ENCODE results near the gene CRYL1. TPM values are rescaled to one million over a fixed set of nuclear protein-coding genes. Genes with fewer than 3 reads are reported as not detected.

Gene CRYL1
- total RNA-seq, 1 experiment from 2014 or later: 2.9 TPM

DNA sequence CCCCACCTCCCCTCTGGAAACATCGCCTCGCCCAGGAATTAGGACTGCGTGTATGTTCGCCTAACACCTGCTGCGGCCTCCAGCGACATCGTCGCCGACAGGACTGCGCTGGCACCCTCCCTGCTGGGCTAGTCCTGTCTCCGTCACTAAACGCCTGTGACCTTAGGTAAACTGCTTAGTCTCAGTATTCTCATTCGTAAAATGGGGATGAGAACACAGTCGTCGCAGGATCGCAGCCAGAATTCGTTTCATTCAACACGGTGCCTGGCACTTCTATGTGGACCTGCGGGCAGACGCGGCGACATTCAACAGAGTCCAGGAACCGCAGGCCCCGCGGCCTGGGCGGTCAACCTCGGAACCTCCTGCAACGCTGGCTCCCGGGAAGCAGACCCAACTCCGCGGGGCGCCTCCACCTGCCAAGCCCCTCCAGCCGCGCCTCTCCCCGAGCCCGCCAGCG lies 485 bp downstream of the CRYL1 start:
- DNase-seq (ENCODE audit: low spot score) (peak; percentile 39), ATAC-seq (peak; percentile 40)
- ChIA-PET CTCF (interaction anchor here (0.6 to 2.6 kb wide), 7 partner anchors 32 to 872 kb away, joined by 3 to 8 read pairs (median 3); partner anchors contain the start of gene IL17D), POLR2A (no interaction called here)
- TF ChIP-seq STAT6 (CRISPR knock-in tag; conservative IDR thresholded peaks at IDR 0.05; ENCODE audit: low read depth) (no peak), MXD4 (CRISPR knock-in tag; IDR thresholded peaks at IDR 0.05; ENCODE audit: borderline replicate concordance) (no peak), TEAD1 (CRISPR knock-in tag; IDR thresholded peaks at IDR 0.05) (no peak), ZBTB21 (CRISPR knock-in tag; IDR thresholded peaks at IDR 0.05; ENCODE audit: borderline replicate concordance) (no peak), ZNF423 (CRISPR knock-in tag; IDR thresholded peaks at IDR 0.05) (peak; percentile 56; the same call in 1 of the 2 replicates), ETV6 (CRISPR knock-in tag; IDR thresholded peaks at IDR 0.05) (no peak), GTF2I (CRISPR knock-in tag; conservative IDR thresholded peaks at IDR 0.05) (peak; percentile 95), MAX (CRISPR knock-in tag; IDR thresholded peaks at IDR 0.05) (0 out of 2 replicates have a peak, but pooled peaks have one; percentile 28)
- TF ChIP-seq, protein P1, sequence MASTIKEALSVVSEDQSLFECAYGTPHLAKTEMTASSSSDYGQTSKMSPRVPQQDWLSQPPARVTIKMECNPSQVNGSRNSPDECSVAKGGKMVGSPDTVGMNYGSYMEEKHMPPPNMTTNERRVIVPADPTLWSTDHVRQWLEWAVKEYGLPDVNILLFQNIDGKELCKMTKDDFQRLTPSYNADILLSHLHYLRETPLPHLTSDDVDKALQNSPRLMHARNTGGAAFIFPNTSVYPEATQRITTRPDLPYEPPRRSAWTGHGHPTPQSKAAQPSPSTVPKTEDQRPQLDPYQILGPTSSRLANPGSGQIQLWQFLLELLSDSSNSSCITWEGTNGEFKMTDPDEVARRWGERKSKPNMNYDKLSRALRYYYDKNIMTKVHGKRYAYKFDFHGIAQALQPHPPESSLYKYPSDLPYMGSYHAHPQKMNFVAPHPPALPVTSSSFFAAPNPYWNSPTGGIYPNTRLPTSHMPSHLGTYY (CRISPR knock-in tag; IDR thresholded peaks at IDR 0.05): no peak
- TF ChIP-seq, protein P2, sequence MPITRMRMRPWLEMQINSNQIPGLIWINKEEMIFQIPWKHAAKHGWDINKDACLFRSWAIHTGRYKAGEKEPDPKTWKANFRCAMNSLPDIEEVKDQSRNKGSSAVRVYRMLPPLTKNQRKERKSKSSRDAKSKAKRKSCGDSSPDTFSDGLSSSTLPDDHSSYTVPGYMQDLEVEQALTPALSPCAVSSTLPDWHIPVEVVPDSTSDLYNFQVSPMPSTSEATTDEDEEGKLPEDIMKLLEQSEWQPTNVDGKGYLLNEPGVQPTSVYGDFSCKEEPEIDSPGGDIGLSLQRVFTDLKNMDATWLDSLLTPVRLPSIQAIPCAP (CRISPR knock-in tag; IDR thresholded peaks at IDR 0.05): no peak
- TF ChIP-seq, protein P3, sequence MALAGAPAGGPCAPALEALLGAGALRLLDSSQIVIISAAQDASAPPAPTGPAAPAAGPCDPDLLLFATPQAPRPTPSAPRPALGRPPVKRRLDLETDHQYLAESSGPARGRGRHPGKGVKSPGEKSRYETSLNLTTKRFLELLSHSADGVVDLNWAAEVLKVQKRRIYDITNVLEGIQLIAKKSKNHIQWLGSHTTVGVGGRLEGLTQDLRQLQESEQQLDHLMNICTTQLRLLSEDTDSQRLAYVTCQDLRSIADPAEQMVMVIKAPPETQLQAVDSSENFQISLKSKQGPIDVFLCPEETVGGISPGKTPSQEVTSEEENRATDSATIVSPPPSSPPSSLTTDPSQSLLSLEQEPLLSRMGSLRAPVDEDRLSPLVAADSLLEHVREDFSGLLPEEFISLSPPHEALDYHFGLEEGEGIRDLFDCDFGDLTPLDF (CRISPR knock-in tag; IDR thresholded peaks at IDR 0.05): no peak
- Mint-ChIP-seq H3K36me3 (no peaks in the 10 kb centered on the region), H3K27me3 (ENCODE audit: low read depth) (peaks cover 54% of the 10 kb centered on the region), H3K9me3 (0 out of 2 replicates have a peak, but pooled peaks cover under 1% of the 10 kb centered on the region), H3K4me1 (peaks cover 28% of the 10 kb centered on the region), H3K27ac (no peak overlapping the region), H3K4me3 (peak overlapping the region; percentile 79)

GRCh38 chr13:20521364-20522115 lies 4.1 kb downstream of the CRYL1 start:
- ChIA-PET POLR2A (interaction anchor here (0.7 kb wide), 1 partner anchor 413 kb away, joined by 10 read pairs; no protein-coding TSS in a partner anchor), CTCF (interaction anchor here (0.7 kb wide), 2 partner anchors 18 to 252 kb away, joined by 3 to 4 read pairs; no protein-coding TSS in a partner anchor)
- Mint-ChIP-seq H3K4me1 (peaks cover 28% of the 10 kb centered on the region), H3K36me3 (no peaks in the 10 kb centered on the region), H3K27me3 (ENCODE audit: low read depth) (peaks cover 20% of the 10 kb centered on the region), H3K4me3 (no peak overlapping the region), H3K9me3 (0 out of 2 replicates have a peak, but pooled peaks cover 7% of the 10 kb centered on the region), H3K27ac (no peak overlapping the region)
- ATAC-seq (no peak), DNase-seq (ENCODE audit: low spot score) (no peak)
- TF ChIP-seq JUN (CRISPR knock-in tag; IDR thresholded peaks at IDR 0.05) (no peak), RORB (CRISPR knock-in tag; IDR thresholded peaks at IDR 0.05) (no peak), ZNF138 (CRISPR knock-in tag; conservative IDR thresholded peaks at IDR 0.05) (no peak), RELA (CRISPR knock-in tag; IDR thresholded peaks at IDR 0.05; ENCODE audit: borderline replicate concordance) (no peak), ZNF219 (CRISPR knock-in tag; IDR thresholded peaks at IDR 0.05; ENCODE audit: borderline replicate concordance) (no peak), CREM (CRISPR knock-in tag; IDR thresholded peaks at IDR 0.05) (no peak), ZBTB43 (CRISPR knock-in tag; IDR thresholded peaks at IDR 0.05) (no peak), OVOL2 (CRISPR knock-in tag; IDR thresholded peaks at IDR 0.05; ENCODE audit: borderline replicate concordance) (no peak), TCF7 (CRISPR knock-in tag; IDR thresholded peaks at IDR 0.05; ENCODE audit: low read depth) (no peak)
- TF ChIP-seq, protein P4, sequence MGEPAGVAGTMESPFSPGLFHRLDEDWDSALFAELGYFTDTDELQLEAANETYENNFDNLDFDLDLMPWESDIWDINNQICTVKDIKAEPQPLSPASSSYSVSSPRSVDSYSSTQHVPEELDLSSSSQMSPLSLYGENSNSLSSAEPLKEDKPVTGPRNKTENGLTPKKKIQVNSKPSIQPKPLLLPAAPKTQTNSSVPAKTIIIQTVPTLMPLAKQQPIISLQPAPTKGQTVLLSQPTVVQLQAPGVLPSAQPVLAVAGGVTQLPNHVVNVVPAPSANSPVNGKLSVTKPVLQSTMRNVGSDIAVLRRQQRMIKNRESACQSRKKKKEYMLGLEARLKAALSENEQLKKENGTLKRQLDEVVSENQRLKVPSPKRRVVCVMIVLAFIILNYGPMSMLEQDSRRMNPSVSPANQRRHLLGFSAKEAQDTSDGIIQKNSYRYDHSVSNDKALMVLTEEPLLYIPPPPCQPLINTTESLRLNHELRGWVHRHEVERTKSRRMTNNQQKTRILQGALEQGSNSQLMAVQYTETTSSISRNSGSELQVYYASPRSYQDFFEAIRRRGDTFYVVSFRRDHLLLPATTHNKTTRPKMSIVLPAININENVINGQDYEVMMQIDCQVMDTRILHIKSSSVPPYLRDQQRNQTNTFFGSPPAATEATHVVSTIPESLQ (CRISPR knock-in tag; IDR thresholded peaks at IDR 0.05): no peak
- TF ChIP-seq, protein P5, sequence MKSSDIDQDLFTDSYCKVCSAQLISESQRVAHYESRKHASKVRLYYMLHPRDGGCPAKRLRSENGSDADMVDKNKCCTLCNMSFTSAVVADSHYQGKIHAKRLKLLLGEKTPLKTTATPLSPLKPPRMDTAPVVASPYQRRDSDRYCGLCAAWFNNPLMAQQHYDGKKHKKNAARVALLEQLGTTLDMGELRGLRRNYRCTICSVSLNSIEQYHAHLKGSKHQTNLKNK (CRISPR knock-in tag; IDR thresholded peaks at IDR 0.05): no peak

Data from WTC11 (cell line).